Measurements from ENCODE around the gene JAM3.

- TF ChIP-seq POLR2AphosphoS5 (IDR thresholded peaks at IDR 0.05; ENCODE audit: low read depth, low read length), result no peak
- TF ChIP-seq POLR2A (IDR thresholded peaks at IDR 0.05; ENCODE audit: low read depth, low read length), result no peak
These were observed 72.2 kb downstream of the JAM3 start for GRCh38 chr11:134140961-134141490.
